ENCODE measurements around the gene CCDC18. TPM values are rescaled to one million over a fixed set of nuclear protein-coding genes. Genes with fewer than 3 reads are reported as not detected.
"Not testable (repeated sequence)": the region's sequence is repeated elsewhere in the genome, so short reads cannot be mapped to it uniquely, and the experiment has no call there.

CCDC18 gene
- total RNA-seq, 4 donors from 2014 or later, result 0.81 to 4.7 (median 2.4) TPM

GRCh38 chr1:93255222-93256079, 74.9 kb downstream of the CCDC18 start:
- WGBS, 2 donors (ENCODE audit: low coverage in 1 of 2), result 68 to 90% methylated on average over 4 to 5 of the region's 8 CpGs
- Histone ChIP-seq H3K36me3 (peaks cover 0 to 16% of the 10 kb centered on the region in 2 donors), H3K27me3 (no peaks in the 10 kb centered on the region), H3K9me3 (peaks cover 0 to 9% (median 0%) of the 10 kb centered on the region in 3 donors), H3K27ac (no peak overlapping the region), H3K4me3 (no peak overlapping the region), H3K4me1 (no peaks in the 10 kb centered on the region)
- no peak for ATAC-seq
- TF ChIP-seq POLR2AphosphoS5 (IDR thresholded peaks at IDR 0.05) (no peak), EP300 (IDR thresholded peaks at IDR 0.05) (no peak), POLR2A (IDR thresholded peaks at IDR 0.05) (no peak)
- TF ChIP-seq, protein P1, sequence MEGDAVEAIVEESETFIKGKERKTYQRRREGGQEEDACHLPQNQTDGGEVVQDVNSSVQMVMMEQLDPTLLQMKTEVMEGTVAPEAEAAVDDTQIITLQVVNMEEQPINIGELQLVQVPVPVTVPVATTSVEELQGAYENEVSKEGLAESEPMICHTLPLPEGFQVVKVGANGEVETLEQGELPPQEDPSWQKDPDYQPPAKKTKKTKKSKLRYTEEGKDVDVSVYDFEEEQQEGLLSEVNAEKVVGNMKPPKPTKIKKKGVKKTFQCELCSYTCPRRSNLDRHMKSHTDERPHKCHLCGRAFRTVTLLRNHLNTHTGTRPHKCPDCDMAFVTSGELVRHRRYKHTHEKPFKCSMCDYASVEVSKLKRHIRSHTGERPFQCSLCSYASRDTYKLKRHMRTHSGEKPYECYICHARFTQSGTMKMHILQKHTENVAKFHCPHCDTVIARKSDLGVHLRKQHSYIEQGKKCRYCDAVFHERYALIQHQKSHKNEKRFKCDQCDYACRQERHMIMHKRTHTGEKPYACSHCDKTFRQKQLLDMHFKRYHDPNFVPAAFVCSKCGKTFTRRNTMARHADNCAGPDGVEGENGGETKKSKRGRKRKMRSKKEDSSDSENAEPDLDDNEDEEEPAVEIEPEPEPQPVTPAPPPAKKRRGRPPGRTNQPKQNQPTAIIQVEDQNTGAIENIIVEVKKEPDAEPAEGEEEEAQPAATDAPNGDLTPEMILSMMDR (IDR thresholded peaks at IDR 0.05), result no peak

- Histone ChIP-seq H3K9me3 (peaks cover 0 to 9% (median 0%) of the 10 kb centered on the region in 3 donors), H3K27me3 (no peaks in the 10 kb centered on the region), H3K4me1 (no peaks in the 10 kb centered on the region), H3K36me3 (peaks cover 0 to 16% of the 10 kb centered on the region in 2 donors), H3K4me3 (no peak overlapping the region), H3K27ac (no peak overlapping the region)
- 83 to 88% methylated on average over 2 of the region's 2 CpGs for WGBS, 2 donors (ENCODE audit: low coverage in 1 of 2)
- no peak for TF ChIP-seq POLR2AphosphoS5 (IDR thresholded peaks at IDR 0.05)
- no peak for TF ChIP-seq POLR2A (IDR thresholded peaks at IDR 0.05)
- TF ChIP-seq, protein P1 (IDR thresholded peaks at IDR 0.05), result no peak
- no peak for TF ChIP-seq EP300 (IDR thresholded peaks at IDR 0.05)
- no peak for ATAC-seq
Measured at GRCh38 chr1:93256433-93256832, 75.9 kb downstream of the CCDC18 start.

- Histone ChIP-seq H3K4me1 (no peaks in the 10 kb centered on the region), H3K36me3 (peaks cover 0 to 22% of the 10 kb centered on the region in 2 donors), H3K27ac (no peak overlapping the region), H3K27me3 (no peaks in the 10 kb centered on the region), H3K9me3 (peaks cover 0 to 10% (median 0%) of the 10 kb centered on the region in 3 donors), H3K4me3 (no peak overlapping the region)
- ATAC-seq, result no peak
- TF ChIP-seq, protein P1 (IDR thresholded peaks at IDR 0.05), result no peak
- TF ChIP-seq POLR2A (IDR thresholded peaks at IDR 0.05), result no peak
- TF ChIP-seq POLR2AphosphoS5 (IDR thresholded peaks at IDR 0.05), result no peak
- no peak for TF ChIP-seq EP300 (IDR thresholded peaks at IDR 0.05)
Measured at GRCh38 chr1:93257889-93258288, 77.4 kb downstream of the CCDC18 start.

GRCh38 chr1:93260726-93261125, 80.2 kb downstream of the CCDC18 start:
- WGBS, 2 donors (ENCODE audit: low coverage in 1 of 2), result 40 to 100% methylated on average over 1 to 2 of the region's 3 CpGs
- H3K27me3 ChIP-seq, H3K27ac ChIP-seq, H3K4me3 ChIP-seq, H3K9me3 ChIP-seq, ATAC-seq, H3K4me1 ChIP-seq: not testable (repeated sequence)
- H3K36me3 ChIP-seq, result peaks cover 0 to 25% of the 10 kb centered on the region in 2 donors

DNA sequence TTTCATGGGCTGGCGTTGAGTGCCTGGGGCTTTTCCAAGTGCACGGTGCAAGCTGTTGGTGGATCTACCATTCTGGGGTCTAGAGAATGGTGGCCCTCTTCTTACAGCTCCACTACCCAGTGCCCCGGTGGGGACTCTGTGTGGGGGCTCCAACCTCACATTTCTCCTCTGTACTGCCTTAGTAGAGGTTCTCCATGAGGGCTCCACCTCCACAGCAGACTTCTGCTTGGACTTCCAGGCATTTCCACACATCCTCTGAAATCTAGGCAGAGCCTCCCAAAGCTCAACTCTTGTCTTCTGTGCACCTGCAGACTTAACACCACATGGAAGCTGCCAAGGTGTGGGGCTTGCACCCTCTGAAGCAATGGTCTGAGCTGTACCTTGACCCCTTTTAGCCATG, 82.1 kb downstream of the CCDC18 start:
- H3K4me1 ChIP-seq, result no peaks in the 10 kb centered on the region
- no peak overlapping the region for H3K4me3 ChIP-seq
- TF ChIP-seq POLR2AphosphoS5 (IDR thresholded peaks at IDR 0.05) (no peak), EP300 (IDR thresholded peaks at IDR 0.05) (no peak), POLR2A (IDR thresholded peaks at IDR 0.05) (no peak)
- TF ChIP-seq, protein P1 (IDR thresholded peaks at IDR 0.05), result no peak
- H3K36me3 ChIP-seq, result peaks cover 0 to 25% of the 10 kb centered on the region in 2 donors
- H3K9me3 ChIP-seq, result peaks cover 0 to 8% (median 0%) of the 10 kb centered on the region in 3 donors
- no peak for ATAC-seq
- no peak overlapping the region for H3K27ac ChIP-seq
- WGBS, 2 donors (ENCODE audit: low coverage in 1 of 2), result no CpG with 5 or more reads among the region's 3 CpGs
- no peaks in the 10 kb centered on the region for H3K27me3 ChIP-seq

GRCh38 chr1:93268888-93269287, 88.4 kb downstream of the CCDC18 start:
- H3K27ac ChIP-seq, ATAC-seq, H3K4me3 ChIP-seq, H3K4me1 ChIP-seq, H3K9me3 ChIP-seq, H3K27me3 ChIP-seq: not testable (repeated sequence)
- peaks cover 0 to 10% of the 10 kb centered on the region in 2 donors for H3K36me3 ChIP-seq
- WGBS, 2 donors (ENCODE audit: low coverage in 1 of 2), result 90 to 100% methylated on average over 2 of the region's 3 CpGs

- WGBS, 2 donors (ENCODE audit: low coverage in 1 of 2), result 100% methylated on average over 3 of the region's 3 CpGs; no CpG with 5 or more reads in 1 of the 2 donors
- H3K9me3 ChIP-seq, H3K27ac ChIP-seq, H3K4me3 ChIP-seq, H3K4me1 ChIP-seq, H3K27me3 ChIP-seq, ATAC-seq: not testable (repeated sequence)
- H3K36me3 ChIP-seq, result peaks cover 0 to 29% of the 10 kb centered on the region in 2 donors
Measured at GRCh38 chr1:93275262-93275633, 94.7 kb downstream of the CCDC18 start.
